Loucy (cell line): ENCODE data around the gene KCNH2.

Source experiments
- H2AFZ ChIP-seq: fragments of 200-600 bp; sonication (generic); 2 replicates; pipeline ENCODE4 v1.6.0; 2016; ENCODE audit warnings: antibody characterized with exemption, mild to moderate bottlenecking, low read length, moderate library complexity
- H3F3A ChIP-seq: fragments of 200-600 bp; 2 replicates; pipeline ENCODE4 v1.6.0; 2016; ENCODE audit warnings: antibody characterized with exemption, low read depth, mild to moderate bottlenecking
- H3K27me3 ChIP-seq: fragments of 200-600 bp; sonication (generic); 2 replicates; pipeline ENCODE4 v1.6.1; 2014; ENCODE audit warnings: low read length, mild to moderate bottlenecking; ENCODE audit not compliant: insufficient read depth, poor library complexity, severe bottlenecking
- H3K36me3 ChIP-seq: fragments of 200-600 bp; sonication (generic); 2 replicates; pipeline ENCODE4 v1.6.1; 2016; ENCODE audit warnings: low read length; ENCODE audit not compliant: insufficient read depth
- H3K4me1 ChIP-seq: fragments of 200-600 bp; sonication (generic); 2 replicates; pipeline ENCODE4 v1.5.1; 2014; ENCODE audit warnings: low read length, mild to moderate bottlenecking; ENCODE audit not compliant: insufficient read depth, poor library complexity, severe bottlenecking
- H3K4me2 ChIP-seq: fragments of 200-600 bp; sonication (generic); 2 replicates; pipeline ENCODE4 v1.6.0; 2014; ENCODE audit warnings: antibody characterized with exemption, low read length, low read depth, mild to moderate bottlenecking; ENCODE audit not compliant: poor library complexity, severe bottlenecking
- H3K4me3 ChIP-seq: fragments of 200-600 bp; sonication (generic); 2 replicates; pipeline ENCODE4 v1.5.1; 2014; ENCODE audit warnings: low read length, mild to moderate bottlenecking, mixed read lengths; ENCODE audit not compliant: poor library complexity, severe bottlenecking
- H3K79me2 ChIP-seq: fragments of 200-600 bp; sonication (generic); 2 replicates; pipeline ENCODE4 v1.6.1; 2014; ENCODE audit warnings: low read length; ENCODE audit not compliant: insufficient read depth
- H3K9ac ChIP-seq: fragments of 200-600 bp; sonication (generic); 2 replicates; pipeline ENCODE4 v1.6.0; 2014; ENCODE audit warnings: mild to moderate bottlenecking, low read depth, low read length, moderate library complexity; ENCODE audit not compliant: poor library complexity, severe bottlenecking
- H3K9me2 ChIP-seq: fragments of 200-600 bp; sonication (generic); replicated peaks from 2 replicates; pipeline ENCODE4 v1.6.1; 2016; ENCODE audit warnings: low read depth, low read length, mixed read lengths
- H3K9me3 ChIP-seq: fragments of 200-600 bp; sonication (generic); 2 replicates; pipeline ENCODE4 v1.6.1; 2014; ENCODE audit warnings: mild to moderate bottlenecking, antibody characterized with exemption, low read length, low read depth; ENCODE audit not compliant: insufficient read depth
- H4K20me1 ChIP-seq: fragments of 200-600 bp; sonication (generic); 2 replicates; pipeline ENCODE4 v1.6.0; 2014; ENCODE audit warnings: antibody characterized with exemption, low read length, mild to moderate bottlenecking; ENCODE audit not compliant: insufficient read depth, poor library complexity, severe bottlenecking
- EZH2phosphoT487 ChIP-seq: fragments of 200-600 bp; IDR thresholded peaks from 2 replicates; pipeline ENCODE4 v1.6.1; 2018; ENCODE audit warnings: antibody characterized with exemption, mild to moderate bottlenecking, moderate library complexity, borderline replicate concordance
- TF ChIP-seq, protein P1 (sequence below): fragments of 200-600 bp; sonication (generic); conservative IDR thresholded peaks from 2 replicates; pipeline ENCODE4 v1.5.1; 2014; ENCODE audit warnings: mild to moderate bottlenecking, antibody characterized with exemption, low read length

KCNH2 gene

DNA sequence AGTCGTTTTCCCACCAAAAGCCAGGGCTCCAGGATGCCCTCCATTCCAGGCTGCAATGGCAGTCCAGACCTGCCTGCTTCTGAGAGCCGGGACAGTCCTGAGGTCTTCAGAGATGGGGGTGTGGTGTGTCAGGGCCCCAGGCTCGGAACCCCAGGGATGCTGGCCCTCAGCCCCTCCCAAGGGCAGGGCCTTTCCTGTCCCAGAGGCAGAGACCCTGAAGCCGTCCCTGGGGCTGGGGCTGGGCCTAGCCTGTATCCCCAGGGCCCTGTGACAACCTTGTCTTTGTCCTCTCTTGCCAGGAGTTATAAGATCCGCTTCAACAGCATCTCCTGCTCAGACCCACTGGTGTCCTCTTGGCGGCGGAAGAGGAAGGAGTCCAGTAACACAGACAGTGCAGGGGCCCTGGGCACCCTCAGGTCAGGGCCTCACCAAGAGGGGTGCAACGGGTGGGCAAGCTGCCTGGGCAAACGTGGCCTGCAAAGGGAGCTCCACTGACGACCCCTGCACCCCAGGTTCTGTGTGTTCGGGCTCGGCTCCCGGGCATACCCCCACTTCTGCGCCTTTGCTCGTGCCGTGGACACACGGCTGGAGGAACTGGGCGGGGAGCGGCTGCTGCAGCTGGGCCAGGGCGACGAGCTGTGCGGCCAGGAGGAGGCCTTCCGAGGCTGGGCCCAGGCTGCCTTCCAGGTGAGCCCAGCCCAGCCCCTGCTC, 28.6 kb upstream of the KCNH2 start:
- Histone ChIP-seq H3K9me3 (no peaks in the 10 kb centered on the region), H2AFZ (no peak overlapping the region), H3K9ac (no peak overlapping the region), H3K9me2 (no peaks in the 10 kb centered on the region), H3K27me3 (no peaks in the 10 kb centered on the region), H3K4me2 (no peak overlapping the region), H3K4me3 (no peak overlapping the region), H3F3A (no peaks in the 10 kb centered on the region), H4K20me1 (no peaks in the 10 kb centered on the region), H3K4me1 (peaks cover 33% of the 10 kb centered on the region), H3K79me2 (no peaks in the 10 kb centered on the region), H3K36me3 (no peaks in the 10 kb centered on the region)
- no peak for TF ChIP-seq EZH2phosphoT487
- TF ChIP-seq, protein P1, sequence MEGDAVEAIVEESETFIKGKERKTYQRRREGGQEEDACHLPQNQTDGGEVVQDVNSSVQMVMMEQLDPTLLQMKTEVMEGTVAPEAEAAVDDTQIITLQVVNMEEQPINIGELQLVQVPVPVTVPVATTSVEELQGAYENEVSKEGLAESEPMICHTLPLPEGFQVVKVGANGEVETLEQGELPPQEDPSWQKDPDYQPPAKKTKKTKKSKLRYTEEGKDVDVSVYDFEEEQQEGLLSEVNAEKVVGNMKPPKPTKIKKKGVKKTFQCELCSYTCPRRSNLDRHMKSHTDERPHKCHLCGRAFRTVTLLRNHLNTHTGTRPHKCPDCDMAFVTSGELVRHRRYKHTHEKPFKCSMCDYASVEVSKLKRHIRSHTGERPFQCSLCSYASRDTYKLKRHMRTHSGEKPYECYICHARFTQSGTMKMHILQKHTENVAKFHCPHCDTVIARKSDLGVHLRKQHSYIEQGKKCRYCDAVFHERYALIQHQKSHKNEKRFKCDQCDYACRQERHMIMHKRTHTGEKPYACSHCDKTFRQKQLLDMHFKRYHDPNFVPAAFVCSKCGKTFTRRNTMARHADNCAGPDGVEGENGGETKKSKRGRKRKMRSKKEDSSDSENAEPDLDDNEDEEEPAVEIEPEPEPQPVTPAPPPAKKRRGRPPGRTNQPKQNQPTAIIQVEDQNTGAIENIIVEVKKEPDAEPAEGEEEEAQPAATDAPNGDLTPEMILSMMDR, result no peak

- H3K9ac ChIP-seq, result no peak overlapping the region
- H3K9me2 ChIP-seq, result no peaks in the 10 kb centered on the region
- no peaks in the 10 kb centered on the region for H3F3A ChIP-seq
- no peak overlapping the region for H3K4me2 ChIP-seq
- peaks cover 32% of the 10 kb centered on the region for H3K4me1 ChIP-seq
- H3K27me3 ChIP-seq, result no peaks in the 10 kb centered on the region
- no peaks in the 10 kb centered on the region for H3K9me3 ChIP-seq
- H2AFZ ChIP-seq, result no peak overlapping the region
- TF ChIP-seq, protein P1, result no peak
- TF ChIP-seq EZH2phosphoT487, result no peak
- H3K36me3 ChIP-seq, result no peaks in the 10 kb centered on the region
- no peaks in the 10 kb centered on the region for H4K20me1 ChIP-seq
- H3K4me3 ChIP-seq, result no peak overlapping the region
- H3K79me2 ChIP-seq, result no peaks in the 10 kb centered on the region
Observed at GRCh38 chr7:151005566-151005965, 27.4 kb upstream of the KCNH2 start.

DNA sequence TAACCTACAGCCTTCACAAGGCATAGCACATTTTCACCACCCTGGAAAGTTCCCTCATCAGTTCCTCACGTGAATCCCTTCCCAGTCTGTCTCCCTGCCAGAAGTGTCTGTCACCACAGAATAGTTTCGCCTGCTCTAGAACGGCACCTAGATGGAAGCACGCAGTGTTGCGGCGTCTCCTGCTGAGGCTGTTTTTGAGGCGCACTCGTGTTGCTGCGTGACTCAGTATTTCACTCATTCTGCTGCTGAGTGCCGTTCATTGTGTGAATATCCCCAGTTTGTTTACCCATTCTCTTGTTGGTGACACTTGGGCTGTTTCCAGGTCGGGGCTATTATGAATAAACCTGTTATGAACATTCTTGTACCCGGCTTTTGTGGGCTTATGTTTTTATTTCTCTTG, 25.5 kb upstream of the KCNH2 start:
- Histone ChIP-seq H3K36me3 (no peaks in the 10 kb centered on the region), H3K9me2 (no peaks in the 10 kb centered on the region), H4K20me1 (no peaks in the 10 kb centered on the region), H3K9ac (no peak overlapping the region), H3K4me1 (peaks cover 24% of the 10 kb centered on the region), H3K9me3 (no peaks in the 10 kb centered on the region), H3F3A (no peaks in the 10 kb centered on the region), H3K4me2 (no peak overlapping the region), H3K27me3 (no peaks in the 10 kb centered on the region), H3K79me2 (no peaks in the 10 kb centered on the region), H3K4me3 (no peak overlapping the region), H2AFZ (no peak overlapping the region)
- TF ChIP-seq EZH2phosphoT487, result no peak
- TF ChIP-seq, protein P1, result no peak
